GM19025 (cell line): ENCODE results near the gene TBC1D2B.

Experiments used
- ATAC-seq: cut with Tn5 transposase; IDR thresholded peaks from one replicate; pipeline ENCODE4 v1.9.1; 2021; ENCODE audit warnings: mild to moderate bottlenecking, low read depth, moderate library complexity; ENCODE audit not compliant: unreplicated experiment

The TBC1D2B gene

GRCh38 chr15:78075490-78076230 lies 1.9 kb downstream of the TBC1D2B start:
- ATAC-seq = no peak

- ATAC-seq = no peak
Observed at GRCh38 chr15:78073046-78073787, 4.3 kb downstream of the TBC1D2B start.

GRCh38 chr15:78072080-78072892 lies 5.2 kb downstream of the TBC1D2B start:
- ATAC-seq = no peak

- no peak for ATAC-seq
Observed at GRCh38 chr15:78071383-78071782, 6.1 kb downstream of the TBC1D2B start.

GRCh38 chr15:78070049-78070700 lies 7.3 kb downstream of the TBC1D2B start:
- no peak for ATAC-seq

- no peak for ATAC-seq
Observed at GRCh38 chr15:78069462-78070029, 8.0 kb downstream of the TBC1D2B start.

GRCh38 chr15:78069052-78069414 lies 8.5 kb downstream of the TBC1D2B start:
- ATAC-seq = no peak

- ATAC-seq = no peak
Observed at GRCh38 chr15:78067328-78068228, 9.9 kb downstream of the TBC1D2B start.

GRCh38 chr15:78065973-78066946 lies 11.3 kb downstream of the TBC1D2B start:
- ATAC-seq = peak; percentile 67

GRCh38 chr15:78065284-78065872 lies 12.1 kb downstream of the TBC1D2B start:
- no peak for ATAC-seq

- ATAC-seq = no peak
Observed at GRCh38 chr15:78064544-78064943, 13.0 kb downstream of the TBC1D2B start.

- no peak for ATAC-seq
Observed at GRCh38 chr15:78063970-78064385, 13.5 kb downstream of the TBC1D2B start.

GRCh38 chr15:78063217-78063616 lies 14.3 kb downstream of the TBC1D2B start:
- no peak for ATAC-seq

GRCh38 chr15:78061963-78062427 lies 15.5 kb downstream of the TBC1D2B start:
- ATAC-seq = no peak

GRCh38 chr15:78060232-78060631 lies 17.3 kb downstream of the TBC1D2B start:
- ATAC-seq = no peak

- no peak for ATAC-seq
Observed at GRCh38 chr15:78059110-78059839, 18.2 kb downstream of the TBC1D2B start.

- no peak for ATAC-seq
Observed at GRCh38 chr15:78058401-78058935, 19.0 kb downstream of the TBC1D2B start.
